Activated naive CD8-positive, alpha-beta T cell treated with anti-CD3 and anti-CD28 coated beads, Interleukin-2, amount 50 U/mL, for 16 hours (primary cell): ENCODE measurements around the gene RASAL3.
"Not testable (repeated sequence)": the region's sequence is repeated elsewhere in the genome, so short reads cannot be mapped to it uniquely, and the experiment has no call there.

Source experiments
- DNase-seq: peaks from one replicate; pipeline ENCODE4 v3.0.0-alpha.2; 2020; ENCODE audit warnings: low read depth, low spot score

The RASAL3 gene

DNA sequence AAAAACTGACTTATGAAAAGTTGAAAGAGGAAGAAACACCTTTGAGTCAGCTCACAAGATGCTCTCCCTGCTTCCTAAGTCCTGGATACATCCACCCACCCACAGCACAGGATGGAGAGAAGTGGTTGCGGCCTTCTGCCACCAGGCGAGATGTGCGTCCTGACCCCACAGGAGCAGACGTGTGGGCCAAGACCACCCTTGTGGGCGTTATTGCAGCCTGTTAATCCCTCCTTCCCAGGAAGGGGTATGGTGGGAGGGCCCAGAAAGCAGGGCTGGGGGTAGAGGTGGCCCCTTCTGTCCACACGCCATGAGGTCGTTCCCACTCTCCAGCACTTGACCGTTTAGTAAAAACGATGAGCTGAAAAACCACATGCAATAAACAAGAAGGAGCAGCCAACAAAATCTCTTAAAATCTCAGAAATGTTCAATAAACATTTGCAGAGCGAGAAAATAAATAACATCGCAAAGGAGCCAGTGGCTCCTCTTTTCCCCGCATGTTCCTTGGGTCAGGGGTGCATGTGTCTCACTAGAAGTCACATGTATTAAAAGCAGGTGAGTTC, 43.1 kb downstream of the RASAL3 start:
- DNase-seq, result no peak

GRCh38 chr19:15419413-15420025, 44.8 kb downstream of the RASAL3 start:
- no peak for DNase-seq

- DNase-seq, result peak; percentile 97
Measured at GRCh38 chr19:15418579-15419412, 45.5 kb downstream of the RASAL3 start, which contains the start of gene AKAP8L. Gene AKAP8L, minus strand, starts transcription at chr19:15418988. Its CDS starts 65 bp downstream, at chr19:15418923.

- DNase-seq, result no peak
Measured at GRCh38 chr19:15418231-15418578, 46.1 kb downstream of the RASAL3 start.

GRCh38 chr19:15417699-15418098, 46.6 kb downstream of the RASAL3 start:
- DNase-seq, result no peak

DNA sequence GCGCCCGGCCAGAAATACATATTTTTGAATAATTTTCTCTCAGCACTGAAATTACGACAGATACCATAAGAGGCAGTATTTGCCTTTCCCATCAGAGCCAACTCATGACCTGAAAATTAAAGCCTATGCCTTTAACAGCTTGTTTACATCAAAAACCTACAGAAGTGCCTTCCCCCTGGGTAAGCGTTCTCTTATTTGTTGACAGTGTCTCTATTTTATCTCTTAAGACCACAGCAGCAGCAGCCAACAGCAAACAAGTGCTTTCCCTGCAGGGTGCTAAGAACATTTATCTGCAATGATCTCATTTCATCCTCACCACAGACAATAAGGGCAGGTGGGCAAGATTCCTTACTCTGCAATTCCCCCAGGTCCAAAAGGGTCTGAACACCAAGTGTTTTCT, 51.5 kb downstream of the RASAL3 start:
- no peak for DNase-seq

DNA sequence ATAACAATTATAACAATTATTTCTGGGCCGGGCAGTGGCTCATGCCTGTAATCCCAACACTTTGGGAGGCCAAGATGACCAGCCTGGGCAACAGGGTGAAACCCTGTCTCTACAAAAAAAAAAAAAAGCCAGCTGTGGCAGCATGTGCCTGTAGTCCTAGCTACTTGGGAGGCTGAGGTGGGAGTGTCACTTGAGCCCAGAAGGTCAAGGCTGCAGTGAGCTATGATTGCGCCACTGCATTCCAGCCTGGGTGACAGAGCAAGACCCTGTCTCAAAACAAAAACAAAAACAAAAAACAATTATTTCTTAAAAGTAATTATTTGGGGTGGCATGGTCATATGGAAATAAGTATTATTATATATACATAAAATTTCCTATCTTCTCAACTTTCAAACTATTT, 53.0 kb downstream of the RASAL3 start:
- DNase-seq, result not testable (repeated sequence)

GRCh38 chr19:15404780-15405211, 59.5 kb downstream of the RASAL3 start:
- DNase-seq, result no peak

- DNase-seq, result no peak
Measured at GRCh38 chr19:15404097-15404779, 60.1 kb downstream of the RASAL3 start.

DNA sequence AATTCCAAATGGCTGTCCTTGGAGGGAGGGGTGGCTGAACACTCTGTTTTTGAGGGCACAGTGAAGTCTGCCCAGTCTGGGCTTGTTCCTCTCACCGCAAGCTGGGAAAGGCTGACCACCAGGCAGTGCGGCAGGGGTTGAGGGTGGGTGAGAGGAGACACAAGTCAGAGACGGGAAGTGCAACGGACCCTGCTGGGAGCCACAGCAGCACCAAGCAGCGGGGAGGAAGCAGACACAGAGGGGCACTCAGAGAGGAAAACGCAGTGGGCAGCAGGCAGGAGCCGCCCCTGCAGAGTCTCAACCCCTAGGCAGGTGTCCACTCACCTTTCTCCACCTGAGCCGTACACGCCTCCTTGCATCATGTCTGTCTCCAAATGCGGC, 61.2 kb downstream of the RASAL3 start:
- DNase-seq, result no peak

GRCh38 chr19:15402411-15403150, 61.8 kb downstream of the RASAL3 start:
- no peak for DNase-seq
